ENCODE data around the gene NDUFAF8. TPM values are rescaled to one million over a fixed set of nuclear protein-coding genes. Genes with fewer than 3 reads are reported as not detected.

NDUFAF8 gene
- polyA plus RNA-seq, 1 donor from 2014 or later = 76.4 TPM

- no peak overlapping the region for H3K4me2 ChIP-seq (ENCODE audit: low read length)
- no peaks in the 10 kb centered on the region for H3K79me2 ChIP-seq (replicated peaks; ENCODE audit: insufficient read depth, low read length)
- no peaks in the 10 kb centered on the region for H3K9me3 ChIP-seq (ENCODE audit: low read length)
- peak overlapping the region; percentile 34 for H3K9ac ChIP-seq (ENCODE audit: low read length)
- TF ChIP-seq EP300 (conservative IDR thresholded peaks at IDR 0.05; ENCODE audit: poor library complexity, severe bottlenecking) (no peak), POLR2AphosphoS5 (IDR thresholded peaks at IDR 0.05) (no peak), MXI1 (conservative IDR thresholded peaks at IDR 0.05; ENCODE audit: poor library complexity, severe bottlenecking) (no peak), SMC3 (conservative IDR thresholded peaks at IDR 0.05; ENCODE audit: poor library complexity) (peak; percentile 33), EZH2 (IDR thresholded peaks at IDR 0.05; ENCODE audit: borderline replicate concordance, insufficient read depth, low read length, poor library complexity, severe bottlenecking) (no peak)
- TF ChIP-seq, protein P1, sequence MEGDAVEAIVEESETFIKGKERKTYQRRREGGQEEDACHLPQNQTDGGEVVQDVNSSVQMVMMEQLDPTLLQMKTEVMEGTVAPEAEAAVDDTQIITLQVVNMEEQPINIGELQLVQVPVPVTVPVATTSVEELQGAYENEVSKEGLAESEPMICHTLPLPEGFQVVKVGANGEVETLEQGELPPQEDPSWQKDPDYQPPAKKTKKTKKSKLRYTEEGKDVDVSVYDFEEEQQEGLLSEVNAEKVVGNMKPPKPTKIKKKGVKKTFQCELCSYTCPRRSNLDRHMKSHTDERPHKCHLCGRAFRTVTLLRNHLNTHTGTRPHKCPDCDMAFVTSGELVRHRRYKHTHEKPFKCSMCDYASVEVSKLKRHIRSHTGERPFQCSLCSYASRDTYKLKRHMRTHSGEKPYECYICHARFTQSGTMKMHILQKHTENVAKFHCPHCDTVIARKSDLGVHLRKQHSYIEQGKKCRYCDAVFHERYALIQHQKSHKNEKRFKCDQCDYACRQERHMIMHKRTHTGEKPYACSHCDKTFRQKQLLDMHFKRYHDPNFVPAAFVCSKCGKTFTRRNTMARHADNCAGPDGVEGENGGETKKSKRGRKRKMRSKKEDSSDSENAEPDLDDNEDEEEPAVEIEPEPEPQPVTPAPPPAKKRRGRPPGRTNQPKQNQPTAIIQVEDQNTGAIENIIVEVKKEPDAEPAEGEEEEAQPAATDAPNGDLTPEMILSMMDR (IDR thresholded peaks at IDR 0.05; ENCODE audit: poor library complexity, severe bottlenecking) = no peak
- no peaks in the 10 kb centered on the region for H3K27me3 ChIP-seq (ENCODE audit: insufficient read depth, low read depth, low read length)
- no peak overlapping the region for H3K4me3 ChIP-seq (ENCODE audit: low read length)
- H4K20me1 ChIP-seq (ENCODE audit: insufficient read depth) = no peaks in the 10 kb centered on the region
- H3K9me2 ChIP-seq (ENCODE audit: insufficient read depth, low read length) = no peaks in the 10 kb centered on the region
- no peak overlapping the region for H2AFZ ChIP-seq (ENCODE audit: low read depth, low read length)
- H3F3A ChIP-seq (ENCODE audit: insufficient read depth, low read length, poor library complexity, severe bottlenecking) = no peaks in the 10 kb centered on the region
- H3K27ac ChIP-seq (ENCODE audit: low read length) = peak overlapping the region; percentile 37
- H3K36me3 ChIP-seq (ENCODE audit: insufficient read depth, low read length) = no peaks in the 10 kb centered on the region
Observed at GRCh38 chr17:81254955-81255717, 16.0 kb downstream of the NDUFAF8 start.

DNA sequence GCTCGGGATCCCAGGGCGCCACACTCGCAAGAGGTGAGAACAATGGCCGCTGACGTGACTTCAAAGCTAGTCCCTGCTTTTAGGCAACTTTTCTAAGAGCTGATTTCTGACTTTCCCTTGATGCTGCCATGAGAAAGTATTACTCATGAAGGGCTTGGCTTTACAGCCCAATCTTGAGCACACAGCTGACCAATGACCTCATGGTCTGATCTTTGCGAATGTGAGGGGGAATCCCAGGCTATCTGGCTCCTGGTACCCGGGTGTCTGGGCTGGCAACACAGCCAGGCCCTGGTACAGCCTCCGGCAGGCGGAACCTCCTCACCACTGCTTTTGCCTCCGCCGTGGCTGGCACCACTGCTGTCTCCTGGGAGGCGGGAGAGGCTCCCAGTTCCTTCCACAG lies 17.5 kb downstream of the NDUFAF8 start:
- Histone ChIP-seq H3K27me3 (ENCODE audit: insufficient read depth, low read depth, low read length) (no peaks in the 10 kb centered on the region), H3K79me2 (replicated peaks; ENCODE audit: insufficient read depth, low read length) (no peaks in the 10 kb centered on the region), H3K9me3 (ENCODE audit: low read length) (no peaks in the 10 kb centered on the region), H3K9me2 (ENCODE audit: insufficient read depth, low read length) (no peaks in the 10 kb centered on the region), H3K27ac (ENCODE audit: low read length) (no peak overlapping the region), H3K9ac (ENCODE audit: low read length) (no peak overlapping the region), H4K20me1 (ENCODE audit: insufficient read depth) (no peaks in the 10 kb centered on the region), H3F3A (ENCODE audit: insufficient read depth, low read length, poor library complexity, severe bottlenecking) (no peaks in the 10 kb centered on the region), H3K4me2 (ENCODE audit: low read length) (no peak overlapping the region), H3K4me3 (ENCODE audit: low read length) (no peak overlapping the region), H3K36me3 (ENCODE audit: insufficient read depth, low read length) (no peaks in the 10 kb centered on the region), H2AFZ (ENCODE audit: low read depth, low read length) (no peak overlapping the region)
- no peak for TF ChIP-seq SMC3 (conservative IDR thresholded peaks at IDR 0.05; ENCODE audit: poor library complexity)
- TF ChIP-seq EP300 (conservative IDR thresholded peaks at IDR 0.05; ENCODE audit: poor library complexity, severe bottlenecking) = no peak
- TF ChIP-seq TAF1 (IDR thresholded peaks at IDR 0.05; ENCODE audit: low read depth) = no peak
- no peak for TF ChIP-seq POLR2AphosphoS5 (IDR thresholded peaks at IDR 0.05)
- TF ChIP-seq, protein P1 (IDR thresholded peaks at IDR 0.05; ENCODE audit: poor library complexity, severe bottlenecking) = no peak
- no peak for TF ChIP-seq RAD21 (conservative IDR thresholded peaks at IDR 0.05)
- no peak for TF ChIP-seq REST (IDR thresholded peaks at IDR 0.05; ENCODE audit: borderline replicate concordance)
- TF ChIP-seq MXI1 (conservative IDR thresholded peaks at IDR 0.05; ENCODE audit: poor library complexity, severe bottlenecking) = no peak
- no peak for TF ChIP-seq EZH2 (IDR thresholded peaks at IDR 0.05; ENCODE audit: borderline replicate concordance, insufficient read depth, low read length, poor library complexity, severe bottlenecking)

Data from neural cell (in vitro differentiated cells).